Stomach (tissue), 9 donors: Measurements from ENCODE around the gene RBM8A. TPM values are rescaled to one million over a fixed set of nuclear protein-coding genes. Genes with fewer than 3 reads are reported as not detected.

Source experiments
- DNase-seq, 2 donors: peaks; one replicate each; pipeline versions ENCODE4 v3.0.0 to v3.0.0-alpha.2; 2013 to 2019
- H3K27ac ChIP-seq, 5 donors: fragments of 200-600 bp in 4 of 5; sonication (generic) in 4 of 5; one replicate each; pipeline ENCODE4 v1.5.1; 2013 to 2019; ENCODE audit warnings: mild to moderate bottlenecking in 1 of 5, moderate library complexity in 1 of 5
- H3K27me3 ChIP-seq, 3 donors: fragments of 200-600 bp; sonication (generic); one replicate each; pipeline ENCODE4 v1.5.1; 2017 to 2019; ENCODE audit warnings: mixed run types in 1 of 3
- H3K36me3 ChIP-seq, 4 donors: fragments of 200-600 bp; sonication (generic); 1 replicate in 3 of 4; 2 replicates in 1 of 4; pipeline ENCODE4 v1.5.1; 2016 to 2019
- H3K4me1 ChIP-seq, 4 donors: fragments of 200-600 bp; sonication (generic); one replicate each; pipeline ENCODE4 v1.5.1; 2016 to 2019
- H3K4me3 ChIP-seq, 4 donors: fragments of 200-600 bp; sonication (generic) in 3 of 4; one replicate each; pipeline ENCODE4 v1.5.1; 2016 to 2019; ENCODE audit warnings: mild to moderate bottlenecking in 1 of 4
- H3K9me3 ChIP-seq, 4 donors: fragments of 200-600 bp; sonication (generic); one replicate each; pipeline ENCODE4 v1.5.1; 2016 to 2019
- CTCF ChIP-seq, 7 experiments: fragments of 450-650 bp in 4 of 7; fragments of 200-600 bp in 3 of 7; sonication (generic) in 3 of 7; IDR thresholded peaks; one replicate each; pipeline ENCODE4 v1.5.1; 2016 to 2019; ENCODE audit warnings: antibody characterized with exemption in 7 of 7, control low read depth in 2 of 7, mild to moderate bottlenecking in 1 of 7
- EP300 ChIP-seq: sonication (generic); formaldehyde crosslinking; IDR thresholded peaks from one replicate; pipeline ENCODE4 v1.6.1; 2017; ENCODE audit warnings: antibody characterized with exemption
- POLR2A ChIP-seq, 4 donors: fragments of 450-650 bp; IDR thresholded peaks; one replicate each; pipeline ENCODE4 v1.6.1; 2016; ENCODE audit warnings: antibody characterized with exemption in 4 of 4, control low read depth in 2 of 4, mild to moderate bottlenecking in 1 of 4, moderate library complexity in 1 of 4
- POLR2AphosphoS5 ChIP-seq, 3 donors: sonication (generic); formaldehyde crosslinking; IDR thresholded peaks; one replicate each; pipeline ENCODE4 v1.6.1; 2016; ENCODE audit warnings: antibody characterized with exemption in 3 of 3
- WGBS, 5 donors: extraction: QIAGEN DNeasy Blood & Tissue Kit in 3 of 5; methylation state at CpG; one replicate each; pipeline versions ENCODE4 v1.1.5 to v1.1.7; 2013 to 2018; 5-methylcytosine and 5-hydroxymethylcytosine counted together
- intact Hi-C: fragments of 100-400 bp; cut with DNase I; formaldehyde crosslinking; loops from one replicate; pipeline ENCODE4 v1.15.1; 2023; ENCODE audit warnings: low total_unique reads
- polyA plus RNA-seq, 3 donors: library from polyadenylated mRNA; stranded (reverse); fragments of 200-250 nt; gene quantifications; one replicate each; pipeline ENCODE4 v1.2.3, GENCODE V29; 2013
- total RNA-seq, 5 donors: library from RNA; depleted of rRNA; stranded (reverse); fragments of >200 nt; gene quantifications; one replicate each; pipeline versions ENCODE4 v1.1.0 to v1.2.3, GENCODE V29; 2014 to 2016
- donor health status: healthy with polysubstance abuse.
- donor health status: Bipolar disorder and iron deficiency.
- donor health status: healthy.

RBM8A gene
- total and polyA plus RNA-seq, 8 donors: 9.3 to 113 (median 77.4) TPM

GRCh38 chr1:145886816-145887215 is 40.5 kb downstream of the RBM8A start:
- no peaks in the 10 kb centered on the region for H3K9me3 ChIP-seq
- H3K36me3 ChIP-seq: no peaks in the 10 kb centered on the region
- intact Hi-C loops: no loop called here
- TF ChIP-seq POLR2A (IDR thresholded peaks at IDR 0.05): no peak
- no peak for TF ChIP-seq EP300
- no peak for TF ChIP-seq POLR2AphosphoS5 (IDR thresholded peaks at IDR 0.05)
- TF ChIP-seq CTCF (IDR thresholded peaks at IDR 0.05): no peak
- H3K27ac ChIP-seq: peak overlapping the region in 4 of 5 donors; percentile 56 to 62 (median 60)
- WGBS, 5 donors: 64 to 82% (median 74%) methylated on average over 8 of the region's 8 CpGs
- H3K4me3 ChIP-seq: no peak overlapping the region
- DNase-seq: no peak
- H3K4me1 ChIP-seq: peaks cover 35 to 52% (median 43%) of the 10 kb centered on the region in 4 donors
- H3K27me3 ChIP-seq: no peaks in the 10 kb centered on the region

GRCh38 chr1:145886390-145886789 is 40.9 kb downstream of the RBM8A start:
- Histone ChIP-seq H3K4me3 (peak overlapping the region; percentile 64 to 88 (median 80)), H3K36me3 (no peaks in the 10 kb centered on the region), H3K4me1 (peaks cover 30 to 48% (median 39%) of the 10 kb centered on the region in 4 donors), H3K27ac (peak overlapping the region in 3 of 5 donors; percentile 43 to 70 (median 60)), H3K27me3 (no peaks in the 10 kb centered on the region), H3K9me3 (no peaks in the 10 kb centered on the region)
- DNase-seq: no peak
- intact Hi-C loops: no loop called here
- WGBS, 5 donors: 42 to 51% (median 46%) methylated on average over 11 of the region's 11 CpGs
- TF ChIP-seq POLR2A (IDR thresholded peaks at IDR 0.05) (no peak), EP300 (no peak)

GRCh38 chr1:145885738-145886287 is 41.5 kb downstream of the RBM8A start, which contains the start of gene ANKRD35:
Gene ANKRD35 (minus strand): TSS chr1:145885866. CDS start chr1:145885758, 108 bp downstream.
- Histone ChIP-seq H3K9me3 (no peaks in the 10 kb centered on the region), H3K4me3 (peak within 1 kb of the TSS; percentile 64 to 88 (median 80)), H3K36me3 (no peaks in the 10 kb centered on the region), H3K27ac (peak within 1 kb of the TSS in 4 of 5 donors; percentile 1 to 70 (median 52)), H3K4me1 (peaks cover 25 to 42% (median 33%) of the 10 kb centered on the region in 4 donors), H3K27me3 (no peaks in the 10 kb centered on the region)
- peak; percentile 90 to 93 for DNase-seq
- intact Hi-C loops: no loop called here
- TF ChIP-seq POLR2AphosphoS5 (IDR thresholded peaks at IDR 0.05) (no peak), POLR2A (IDR thresholded peaks at IDR 0.05) (no peak), EP300 (no peak), CTCF (IDR thresholded peaks at IDR 0.05) (no peak)
- WGBS, 5 donors: 0 to 1% (median 1%) methylated on average over 17 to 36 of the region's 36 CpGs

- H3K9me3 ChIP-seq: no peaks in the 10 kb centered on the region
- H3K27me3 ChIP-seq: no peaks in the 10 kb centered on the region
- intact Hi-C loops: no loop called here
- H3K36me3 ChIP-seq: no peaks in the 10 kb centered on the region
- H3K4me1 ChIP-seq: peaks cover 20 to 37% (median 26%) of the 10 kb centered on the region in 4 donors
- 84 to 100% (median 90%) methylated on average over 1 of the region's 1 CpG for WGBS, 5 donors
- H3K27ac ChIP-seq: no peak overlapping the region
- TF ChIP-seq CTCF (IDR thresholded peaks at IDR 0.05): no peak
- no peak for TF ChIP-seq EP300
- no peak for TF ChIP-seq POLR2A (IDR thresholded peaks at IDR 0.05)
- no peak for TF ChIP-seq POLR2AphosphoS5 (IDR thresholded peaks at IDR 0.05)
- no peak overlapping the region for H3K4me3 ChIP-seq
- no peak for DNase-seq
Observed at GRCh38 chr1:145884675-145885074, 42.6 kb downstream of the RBM8A start.

- H3K36me3 ChIP-seq: no peaks in the 10 kb centered on the region
- H3K27me3 ChIP-seq: no peaks in the 10 kb centered on the region
- no peak overlapping the region for H3K4me3 ChIP-seq
- no peaks in the 10 kb centered on the region for H3K9me3 ChIP-seq
- TF ChIP-seq POLR2AphosphoS5 (IDR thresholded peaks at IDR 0.05) (no peak), CTCF (IDR thresholded peaks at IDR 0.05) (no peak), EP300 (no peak), POLR2A (IDR thresholded peaks at IDR 0.05) (no peak)
- no peak overlapping the region for H3K27ac ChIP-seq
- no peak for DNase-seq
- WGBS, 5 donors: 32 to 53% (median 44%) methylated on average over 5 of the region's 5 CpGs
- intact Hi-C loops: no loop called here
- H3K4me1 ChIP-seq: peaks cover 0 to 22% (median 2%) of the 10 kb centered on the region in 4 donors
Observed at GRCh38 chr1:145879775-145880174, 47.5 kb downstream of the RBM8A start.
